ENCODE results near the gene IRX3. TPM values are rescaled to one million over a fixed set of nuclear protein-coding genes. Genes with fewer than 3 reads are reported as not detected.

IRX3 gene
- total and polyA plus RNA-seq, 2 of the 8 experiments (the other 6 are each of a cell fraction or from before 2014, with no cell fraction given): 0.50 to 1.6 TPM

- Histone ChIP-seq H3K4me2 (ENCODE audit: insufficient read depth in 1 of 2, low read depth in 2 of 2, low read length in 2 of 2) (no peak overlapping the region), H3K79me1 (ENCODE audit: low read depth, low read length) (no peaks in the 10 kb centered on the region), H3K27ac (ENCODE audit: low read depth, low read length) (no peak overlapping the region), H4K91ac (replicated peaks; ENCODE audit: insufficient read length, low read length) (no peak overlapping the region), H4K20me1 (replicated peaks in 1 of 2; ENCODE audit: control insufficient read depth in 1 of 2, insufficient read depth in 2 of 2, low read length in 2 of 2) (no peaks in the 10 kb centered on the region), H2BK120ac (replicated peaks; ENCODE audit: low read depth, low read length) (no peak overlapping the region), H3K27me3 (replicated peaks in 1 of 4; ENCODE audit: control insufficient read depth in 3 of 4, extremely low read depth in 1 of 4, insufficient read depth in 3 of 4, low read length in 3 of 4) (no peaks in the 10 kb centered on the region), H2BK5ac (ENCODE audit: low read depth, low read length) (no peak overlapping the region), H3K14ac (ENCODE audit: insufficient read length) (no peak overlapping the region), H3K79me2 (ENCODE audit: control insufficient read depth in 1 of 2, insufficient read depth in 2 of 2, low read length in 2 of 2) (no peaks in the 10 kb centered on the region), H3K9me3 (ENCODE audit: insufficient read depth in 2 of 2, low read depth in 1 of 2, low read length in 1 of 2) (no peaks in the 10 kb centered on the region), H3K4me3 (ENCODE audit: extremely low read depth in 1 of 4, insufficient read depth in 2 of 4, low read depth in 3 of 4, low read length in 4 of 4) (no peak overlapping the region), H4K5ac (ENCODE audit: insufficient read length, low read depth, low read length) (no peak overlapping the region), H2AK5ac (ENCODE audit: low read depth, low read length) (no peak overlapping the region), H4K8ac (ENCODE audit: extremely low read depth, insufficient read depth, low read length) (no peak overlapping the region), H3K18ac (ENCODE audit: extremely low read depth, low read length) (no peak overlapping the region), H3K23ac (ENCODE audit: insufficient read length) (no peak overlapping the region), H3K9ac (replicated peaks in 1 of 4; ENCODE audit: extremely low read depth in 1 of 4, low read depth in 3 of 4, low read length in 3 of 4) (no peak overlapping the region), H3K23me2 (ENCODE audit: low read depth, low read length) (no peaks in the 10 kb centered on the region), H3K36me3 (ENCODE audit: control insufficient read depth in 2 of 4, insufficient read depth in 4 of 4, low read length in 3 of 4) (no peaks in the 10 kb centered on the region), H3K56ac (replicated peaks; ENCODE audit: insufficient read length, low read depth, low read length) (no peak overlapping the region), H2BK12ac (ENCODE audit: low read depth, low read length) (no peak overlapping the region), H3K4ac (replicated peaks; ENCODE audit: insufficient read length, low read depth, low read length) (no peak overlapping the region), H3K4me1 (replicated peaks in 1 of 4; ENCODE audit: control insufficient read depth in 3 of 4, insufficient read depth in 4 of 4, low read length in 3 of 4) (no peaks in the 10 kb centered on the region), H2AFZ (ENCODE audit: low read length) (no peak overlapping the region), H2BK20ac (ENCODE audit: low read length) (no peak overlapping the region), H2BK15ac (ENCODE audit: low read length) (no peak overlapping the region)
- ChIA-PET CTCF (ENCODE audit: partially characterized antibody) (no interaction called here), POLR2A (ENCODE audit: partially characterized antibody) (no interaction called here)
- TF ChIP-seq, protein P1, sequence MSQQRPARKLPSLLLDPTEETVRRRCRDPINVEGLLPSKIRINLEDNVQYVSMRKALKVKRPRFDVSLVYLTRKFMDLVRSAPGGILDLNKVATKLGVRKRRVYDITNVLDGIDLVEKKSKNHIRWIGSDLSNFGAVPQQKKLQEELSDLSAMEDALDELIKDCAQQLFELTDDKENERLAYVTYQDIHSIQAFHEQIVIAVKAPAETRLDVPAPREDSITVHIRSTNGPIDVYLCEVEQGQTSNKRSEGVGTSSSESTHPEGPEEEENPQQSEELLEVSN (IDR thresholded peaks at IDR 0.05): no peak
- no peak for TF ChIP-seq CHD2 (IDR thresholded peaks at IDR 0.05; ENCODE audit: low read length)
- no peak for TF ChIP-seq GABPA (IDR thresholded peaks at IDR 0.05; ENCODE audit: borderline replicate concordance, insufficient read depth, low read length)
- no peak for TF ChIP-seq SP4 (IDR thresholded peaks at IDR 0.05; ENCODE audit: low read length)
- no peak for TF ChIP-seq FOSL1 (IDR thresholded peaks at IDR 0.05; ENCODE audit: insufficient read depth, low read depth, low read length)
- TF ChIP-seq, protein P2, sequence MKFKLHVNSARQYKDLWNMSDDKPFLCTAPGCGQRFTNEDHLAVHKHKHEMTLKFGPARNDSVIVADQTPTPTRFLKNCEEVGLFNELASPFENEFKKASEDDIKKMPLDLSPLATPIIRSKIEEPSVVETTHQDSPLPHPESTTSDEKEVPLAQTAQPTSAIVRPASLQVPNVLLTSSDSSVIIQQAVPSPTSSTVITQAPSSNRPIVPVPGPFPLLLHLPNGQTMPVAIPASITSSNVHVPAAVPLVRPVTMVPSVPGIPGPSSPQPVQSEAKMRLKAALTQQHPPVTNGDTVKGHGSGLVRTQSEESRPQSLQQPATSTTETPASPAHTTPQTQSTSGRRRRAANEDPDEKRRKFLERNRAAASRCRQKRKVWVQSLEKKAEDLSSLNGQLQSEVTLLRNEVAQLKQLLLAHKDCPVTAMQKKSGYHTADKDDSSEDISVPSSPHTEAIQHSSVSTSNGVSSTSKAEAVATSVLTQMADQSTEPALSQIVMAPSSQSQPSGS (IDR thresholded peaks at IDR 0.05; ENCODE audit: low read length): no peak
- DNase-seq (ENCODE audit: low read depth in 1 of 2, low spot score in 2 of 2) (no peak), FAIRE-seq (no peak)
- WGBS, 2 experiments (ENCODE audit: extremely low coverage in 1 of 2, insufficient coverage in 1 of 2, insufficient read length in 1 of 2, insufficient replicate concordance in 2 of 2, low coverage in 1 of 2, low lambda C conversion rate in 2 of 2, missing lambda C conversion rate in 1 of 2): 89% methylated on average over 4 of the region's 4 CpGs; no CpG with 5 or more reads in 1 of the 2 experiments
Observed at GRCh38 chr16:54266363-54266955, 20.1 kb downstream of the IRX3 start.

All from H1 (cell line).